Pulmonary artery endothelial cell (primary cell): Measurements from ENCODE around the gene CCDC170. TPM values are rescaled to one million over a fixed set of nuclear protein-coding genes. Genes with fewer than 3 reads are reported as not detected.
"Not testable (repeated sequence)": the region's sequence is repeated elsewhere in the genome, so short reads cannot be mapped to it uniquely, and the experiment has no call there.

ENCODE experiments used
- DNase-seq: peaks from one replicate; pipeline ENCODE4 v3.0.0-alpha.2; 2011; ENCODE audit warnings: low read depth, low spot score
- total RNA-seq: library from RNA; depleted of rRNA; stranded (reverse); fragments of >200 nt; gene quantifications from 2 replicates; pipeline ENCODE4 v1.2.3, GENCODE V29; 2014

Gene CCDC170
- total RNA-seq, 1 donor from 2014 or later, result 0.20 TPM

GRCh38 chr6:151544453-151544852 is 50.6 kb downstream of the CCDC170 start:
- peak; percentile 39 for DNase-seq

GRCh38 chr6:151544884-151545283 is 51.1 kb downstream of the CCDC170 start:
- not testable (repeated sequence) for DNase-seq

GRCh38 chr6:151546941-151547659 is 53.3 kb downstream of the CCDC170 start:
- DNase-seq, result no peak

- DNase-seq, result no peak
Observed at GRCh38 chr6:151548201-151548600, 54.4 kb downstream of the CCDC170 start.

- DNase-seq, result no peak
Observed at GRCh38 chr6:151549790-151550189, 56.0 kb downstream of the CCDC170 start.

- no peak for DNase-seq
Observed at GRCh38 chr6:151550618-151551017, 56.8 kb downstream of the CCDC170 start.

GRCh38 chr6:151551223-151551857 is 57.5 kb downstream of the CCDC170 start:
- no peak for DNase-seq

GRCh38 chr6:151553416-151554165 is 59.8 kb downstream of the CCDC170 start:
- no peak for DNase-seq

- DNase-seq, result no peak
Observed at GRCh38 chr6:151561238-151561637, 67.4 kb downstream of the CCDC170 start.

GRCh38 chr6:151564654-151565053 is 70.8 kb downstream of the CCDC170 start:
- DNase-seq, result no peak

GRCh38 chr6:151565940-151566339 is 72.1 kb downstream of the CCDC170 start:
- DNase-seq, result no peak

- no peak for DNase-seq
Observed at GRCh38 chr6:151566557-151566956, 72.7 kb downstream of the CCDC170 start.

- DNase-seq, result no peak
Observed at GRCh38 chr6:151576633-151577032, 82.8 kb downstream of the CCDC170 start.

- no peak for DNase-seq
Observed at GRCh38 chr6:151577257-151577656, 83.4 kb downstream of the CCDC170 start.

- no peak for DNase-seq
Observed at GRCh38 chr6:151585741-151586140, 91.9 kb downstream of the CCDC170 start.

- no peak for DNase-seq
Observed at GRCh38 chr6:151589667-151590066, 95.8 kb downstream of the CCDC170 start.

- DNase-seq, result no peak
Observed at GRCh38 chr6:151590742-151591141, 96.9 kb downstream of the CCDC170 start.

GRCh38 chr6:151592449-151593159 is 98.8 kb downstream of the CCDC170 start:
- DNase-seq, result no peak

GRCh38 chr6:151609146-151609902 is 115.5 kb downstream of the CCDC170 start:
- DNase-seq, result no peak

GRCh38 chr6:151610326-151610725 is 116.5 kb downstream of the CCDC170 start:
- no peak for DNase-seq

- no peak for DNase-seq
Observed at GRCh38 chr6:151614630-151615029, 120.8 kb downstream of the CCDC170 start.
